Activated naive CD8-positive, alpha-beta T cell (primary cell): ENCODE results near the gene HEATR5A.
"Not testable (repeated sequence)": the region's sequence is repeated elsewhere in the genome, so short reads cannot be mapped to it uniquely, and the experiment has no call there.

Experiments used
- H3K27ac Mint-ChIP-seq: one replicate; pipeline ENCODE4 v1.8.0; 2021; ENCODE audit warnings: mixed read lengths
- H3K27me3 Mint-ChIP-seq: one replicate; pipeline ENCODE4 v1.8.0; 2021; ENCODE audit warnings: mixed read lengths
- H3K36me3 Mint-ChIP-seq: one replicate; pipeline ENCODE4 v1.8.0; 2021; ENCODE audit warnings: mixed read lengths
- H3K4me1 Mint-ChIP-seq: one replicate; pipeline ENCODE4 v1.8.0; 2021; ENCODE audit warnings: low read depth, mixed read lengths
- H3K4me3 Mint-ChIP-seq: one replicate; pipeline ENCODE4 v1.8.0; 2021; ENCODE audit warnings: mild to moderate bottlenecking, mixed read lengths
- H3K9me3 Mint-ChIP-seq: one replicate; pipeline ENCODE4 v1.8.0; 2021; ENCODE audit warnings: low read depth, mixed read lengths

HEATR5A gene

DNA sequence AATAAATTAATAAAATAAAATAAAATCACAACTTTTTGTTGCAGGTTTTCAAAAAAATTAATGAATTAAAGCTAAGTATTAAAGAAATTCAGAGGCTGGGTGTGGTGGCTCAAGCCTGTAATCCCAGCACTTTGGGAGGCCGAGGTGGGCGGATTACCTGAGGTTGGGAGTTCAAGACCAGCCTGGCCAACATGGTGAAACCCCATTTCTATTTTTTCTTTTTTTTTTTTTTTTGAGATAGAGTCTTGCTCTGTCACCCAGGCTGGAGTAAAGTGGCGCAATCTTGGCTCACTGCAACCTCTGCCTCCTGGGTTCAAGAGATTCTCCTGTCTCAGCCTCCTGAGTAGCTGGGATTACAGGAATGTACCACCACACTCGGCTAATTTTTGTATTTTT, 161.3 kb downstream of the HEATR5A start:
- H3K27ac Mint-ChIP-seq, H3K27me3 Mint-ChIP-seq, H3K4me3 Mint-ChIP-seq, H3K4me1 Mint-ChIP-seq, H3K9me3 Mint-ChIP-seq, H3K36me3 Mint-ChIP-seq: not testable (repeated sequence)

DNA sequence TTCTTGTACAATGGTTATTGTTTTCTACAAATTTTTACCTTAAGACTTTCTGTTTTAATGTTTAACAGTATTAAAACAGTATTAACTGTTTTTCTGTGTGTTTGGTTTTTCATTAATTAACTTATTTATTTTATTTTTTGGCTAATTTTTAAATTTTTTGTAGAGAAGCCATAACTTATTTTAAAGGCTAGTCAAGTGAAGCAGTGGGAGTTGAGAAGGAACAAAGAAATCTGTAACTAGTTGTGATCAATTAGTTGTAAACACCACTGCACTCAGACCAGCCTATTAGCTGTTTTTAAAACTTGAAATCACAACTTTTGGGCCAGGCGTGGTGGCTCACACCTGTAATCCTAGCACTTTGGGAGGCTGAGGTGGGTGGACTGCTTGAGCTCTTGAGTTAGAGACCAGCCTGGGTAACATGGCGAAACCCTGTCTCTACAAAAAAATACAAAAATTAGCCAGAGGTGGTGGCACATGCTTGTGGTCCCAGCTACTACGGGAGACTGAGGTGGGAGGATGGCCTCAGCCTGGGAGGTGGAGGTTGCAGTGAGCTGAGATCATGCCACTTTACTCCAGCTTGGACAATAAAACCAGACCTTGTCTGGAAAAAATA, 161.8 kb downstream of the HEATR5A start:
- Mint-ChIP-seq H3K36me3 (no peaks in the 10 kb centered on the region), H3K4me1 (no peaks in the 10 kb centered on the region), H3K9me3 (no peaks in the 10 kb centered on the region), H3K4me3 (no peak overlapping the region), H3K27me3 (no peaks in the 10 kb centered on the region), H3K27ac (no peak overlapping the region)

DNA sequence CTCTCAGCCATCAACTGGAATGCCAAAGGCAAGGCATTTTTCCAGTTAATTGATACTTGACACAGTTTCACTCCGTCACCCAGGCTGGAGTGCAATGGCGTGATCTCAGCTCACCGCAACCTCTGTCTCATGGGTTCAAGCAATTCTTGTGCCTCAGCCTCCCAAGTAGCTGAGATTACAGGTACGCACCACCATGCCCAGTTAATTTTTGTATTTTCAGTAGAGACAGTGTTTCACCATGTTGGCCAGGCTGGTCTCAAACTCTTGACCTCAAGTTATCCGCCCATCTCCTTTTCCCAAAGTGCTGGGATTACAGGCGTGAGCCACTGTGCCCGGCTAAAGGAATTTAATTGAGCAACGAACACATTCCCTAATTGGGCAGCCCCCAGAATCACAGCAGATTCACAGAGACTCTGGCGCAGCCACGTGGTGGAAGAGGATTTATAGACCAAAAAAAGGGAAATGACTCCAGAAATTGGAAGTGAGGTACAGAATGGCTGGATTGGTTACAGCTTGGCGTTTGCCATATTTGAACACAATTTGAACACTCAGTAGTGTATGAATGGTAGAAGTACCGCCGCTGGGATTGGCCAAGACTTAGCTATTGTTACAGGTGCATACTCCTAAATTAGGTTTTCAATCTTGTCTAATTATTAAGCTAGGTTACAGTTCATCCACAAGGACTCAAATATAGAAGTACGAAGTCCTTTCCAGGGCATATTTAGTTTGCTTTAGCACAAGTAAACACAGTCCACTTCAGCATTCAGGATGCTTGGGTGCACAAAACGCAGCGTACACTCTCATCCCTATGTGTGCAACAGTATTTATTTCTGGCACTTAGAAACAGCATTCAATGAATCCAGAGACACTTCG, 162.6 kb downstream of the HEATR5A start:
- H3K27me3 Mint-ChIP-seq, H3K9me3 Mint-ChIP-seq, H3K27ac Mint-ChIP-seq, H3K36me3 Mint-ChIP-seq, H3K4me3 Mint-ChIP-seq, H3K4me1 Mint-ChIP-seq: not testable (repeated sequence)

DNA sequence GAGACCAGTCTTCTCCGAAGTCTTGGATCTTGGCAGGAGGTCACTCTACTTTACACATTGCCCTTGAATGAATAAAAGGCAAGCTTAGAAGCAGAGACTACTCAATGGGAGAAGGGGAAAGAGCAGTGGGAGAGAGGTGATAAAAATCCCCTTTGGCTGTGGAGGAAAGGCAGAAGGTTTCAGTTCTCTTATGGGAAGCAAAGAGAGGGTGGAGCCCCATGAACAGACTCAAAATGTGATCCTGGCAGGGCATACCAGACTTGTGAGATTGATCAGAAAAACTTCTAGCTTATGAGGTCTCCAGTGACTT, 163.2 kb downstream of the HEATR5A start:
- no peaks in the 10 kb centered on the region for H3K4me1 Mint-ChIP-seq
- H3K9me3 Mint-ChIP-seq = no peaks in the 10 kb centered on the region
- no peaks in the 10 kb centered on the region for H3K36me3 Mint-ChIP-seq
- H3K27ac Mint-ChIP-seq = no peak overlapping the region
- H3K27me3 Mint-ChIP-seq = no peaks in the 10 kb centered on the region
- no peak overlapping the region for H3K4me3 Mint-ChIP-seq

DNA sequence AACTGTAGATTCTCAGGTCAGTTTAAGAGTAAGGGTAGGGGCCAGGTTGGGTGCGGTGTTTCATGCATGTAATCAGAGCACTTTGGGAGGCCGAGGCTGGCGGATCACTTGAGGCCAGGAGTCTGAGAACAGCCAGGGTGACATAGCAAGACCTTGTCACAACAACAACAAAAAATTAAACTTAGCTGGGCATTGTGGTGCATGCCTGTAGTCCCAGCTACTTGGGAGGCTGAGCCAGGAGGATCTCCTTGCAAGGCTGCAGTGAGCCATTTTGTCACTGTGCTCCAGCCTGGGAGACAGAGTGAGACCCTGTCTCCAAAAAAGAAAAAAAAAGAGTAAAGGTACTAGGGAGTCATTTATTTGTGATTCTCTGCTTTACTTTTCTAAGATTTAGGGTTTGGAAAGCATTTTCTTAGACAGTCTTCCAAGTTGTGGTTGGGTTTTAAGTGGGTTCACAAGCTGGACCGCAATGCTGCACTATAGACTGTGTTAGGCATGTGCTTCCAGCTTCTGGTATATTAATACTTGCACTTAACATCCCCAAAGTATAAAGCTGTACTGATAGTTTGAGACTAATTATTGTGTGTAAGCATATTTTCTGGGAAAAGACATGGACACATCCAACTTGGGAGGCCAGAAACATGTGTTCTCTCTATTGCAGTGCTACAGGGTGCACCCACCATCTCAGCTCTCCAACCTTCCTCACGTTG, 163.7 kb downstream of the HEATR5A start:
- no peaks in the 10 kb centered on the region for H3K36me3 Mint-ChIP-seq
- no peaks in the 10 kb centered on the region for H3K9me3 Mint-ChIP-seq
- H3K27ac Mint-ChIP-seq = no peak overlapping the region
- no peaks in the 10 kb centered on the region for H3K27me3 Mint-ChIP-seq
- H3K4me1 Mint-ChIP-seq = no peaks in the 10 kb centered on the region
- H3K4me3 Mint-ChIP-seq = no peak overlapping the region

DNA sequence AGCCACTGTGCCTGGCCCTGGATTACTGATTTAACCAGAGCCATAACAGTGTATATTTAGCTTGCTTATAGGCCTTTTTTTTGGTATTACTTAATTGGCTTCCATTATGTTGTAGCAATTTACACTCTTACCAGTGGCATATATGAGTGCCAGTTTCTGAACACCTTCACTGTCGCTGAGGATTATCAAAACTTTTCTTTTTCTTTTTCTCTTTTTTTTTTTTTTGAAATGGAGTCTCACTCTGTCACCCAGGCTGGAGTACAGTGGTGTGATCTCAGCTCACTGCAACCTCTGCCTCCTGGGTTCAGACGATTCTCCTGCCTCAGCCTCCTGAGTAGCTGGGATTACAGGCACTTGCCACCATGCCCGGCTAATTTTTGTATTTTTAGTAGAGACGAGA, 164.4 kb downstream of the HEATR5A start:
- not testable (repeated sequence) for H3K4me3 Mint-ChIP-seq, H3K27ac Mint-ChIP-seq, H3K9me3 Mint-ChIP-seq, H3K36me3 Mint-ChIP-seq, H3K27me3 Mint-ChIP-seq, H3K4me1 Mint-ChIP-seq

DNA sequence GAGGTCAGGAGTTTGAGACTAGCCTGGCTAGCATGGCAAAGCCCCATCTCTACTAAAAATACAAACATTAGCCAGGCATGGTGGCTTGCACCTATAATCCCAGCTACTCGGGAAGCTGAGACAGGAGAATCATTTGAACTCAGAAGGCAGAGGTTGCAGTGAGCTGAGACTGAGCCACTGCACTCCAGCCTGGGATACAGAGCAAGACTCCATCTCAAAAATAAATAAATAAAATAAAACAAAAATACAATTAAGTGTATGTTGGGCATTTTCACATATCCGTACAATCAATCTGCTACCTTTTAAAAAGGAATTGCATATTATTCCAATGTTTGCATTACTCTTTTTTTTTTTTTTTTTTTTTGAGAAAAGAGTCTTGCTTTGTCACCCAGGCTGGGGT, 165.1 kb downstream of the HEATR5A start:
- H3K4me1 Mint-ChIP-seq = no peaks in the 10 kb centered on the region
- H3K27me3 Mint-ChIP-seq = no peaks in the 10 kb centered on the region
- H3K36me3 Mint-ChIP-seq = no peaks in the 10 kb centered on the region
- no peak overlapping the region for H3K4me3 Mint-ChIP-seq
- no peaks in the 10 kb centered on the region for H3K9me3 Mint-ChIP-seq
- no peak overlapping the region for H3K27ac Mint-ChIP-seq

DNA sequence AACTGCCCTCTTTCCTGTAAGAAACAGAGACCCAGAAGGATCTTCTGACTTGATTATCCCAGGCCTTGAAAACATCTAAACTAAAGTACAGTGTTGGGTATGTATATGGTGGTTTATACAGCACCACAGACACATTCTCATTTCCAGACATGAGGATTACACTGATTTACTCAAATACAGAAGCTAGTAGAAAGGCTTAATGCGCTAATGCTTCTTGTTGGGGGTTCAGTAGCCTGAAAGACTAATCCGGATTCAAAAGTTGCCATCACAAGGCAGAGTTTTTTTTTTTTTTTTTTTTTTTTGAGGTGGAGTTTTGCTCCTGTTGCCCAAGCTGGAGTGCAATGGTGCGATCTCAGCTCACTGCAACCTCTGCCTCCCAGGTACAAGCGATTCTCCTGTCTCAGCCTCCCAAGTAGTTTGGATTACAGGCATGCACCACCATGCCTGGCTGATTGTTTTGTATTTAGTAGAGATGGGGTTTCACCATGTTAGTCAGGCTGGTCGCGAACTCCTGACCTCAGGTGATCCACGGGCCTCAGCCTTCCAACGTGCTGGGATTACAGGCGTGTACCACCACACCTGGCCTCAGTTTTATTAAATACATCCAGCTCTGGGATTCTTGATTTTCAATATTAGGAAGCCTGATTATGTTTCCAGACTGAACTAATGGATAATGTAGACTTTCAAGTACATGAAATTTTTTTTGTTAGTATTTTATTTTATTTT, 166.4 kb downstream of the HEATR5A start:
- Mint-ChIP-seq H3K27me3 (no peaks in the 10 kb centered on the region), H3K27ac (no peak overlapping the region), H3K9me3 (no peaks in the 10 kb centered on the region), H3K36me3 (no peaks in the 10 kb centered on the region), H3K4me1 (no peaks in the 10 kb centered on the region), H3K4me3 (no peak overlapping the region)

DNA sequence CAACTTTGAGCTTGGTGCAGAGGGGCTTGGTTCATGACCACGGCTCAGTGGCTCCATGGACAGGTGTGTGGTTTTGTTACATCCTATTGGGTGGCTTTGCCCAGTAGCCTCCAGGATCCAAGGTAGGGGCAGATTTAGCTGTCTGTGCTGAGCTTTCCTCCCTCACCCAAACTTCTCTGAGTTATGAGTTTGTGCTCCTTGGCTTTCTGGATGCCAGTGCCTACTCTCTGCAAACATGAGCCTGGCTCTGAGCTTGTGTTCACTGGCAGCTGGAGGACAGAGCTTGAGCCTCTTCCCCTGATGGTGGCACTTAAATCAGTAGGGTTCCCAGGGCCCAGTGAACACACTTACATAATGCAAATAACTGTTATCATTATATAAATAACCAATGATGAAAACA, 167.5 kb downstream of the HEATR5A start:
- no peaks in the 10 kb centered on the region for H3K9me3 Mint-ChIP-seq
- no peak overlapping the region for H3K4me3 Mint-ChIP-seq
- no peak overlapping the region for H3K27ac Mint-ChIP-seq
- no peaks in the 10 kb centered on the region for H3K27me3 Mint-ChIP-seq
- H3K36me3 Mint-ChIP-seq = no peaks in the 10 kb centered on the region
- H3K4me1 Mint-ChIP-seq = no peaks in the 10 kb centered on the region

DNA sequence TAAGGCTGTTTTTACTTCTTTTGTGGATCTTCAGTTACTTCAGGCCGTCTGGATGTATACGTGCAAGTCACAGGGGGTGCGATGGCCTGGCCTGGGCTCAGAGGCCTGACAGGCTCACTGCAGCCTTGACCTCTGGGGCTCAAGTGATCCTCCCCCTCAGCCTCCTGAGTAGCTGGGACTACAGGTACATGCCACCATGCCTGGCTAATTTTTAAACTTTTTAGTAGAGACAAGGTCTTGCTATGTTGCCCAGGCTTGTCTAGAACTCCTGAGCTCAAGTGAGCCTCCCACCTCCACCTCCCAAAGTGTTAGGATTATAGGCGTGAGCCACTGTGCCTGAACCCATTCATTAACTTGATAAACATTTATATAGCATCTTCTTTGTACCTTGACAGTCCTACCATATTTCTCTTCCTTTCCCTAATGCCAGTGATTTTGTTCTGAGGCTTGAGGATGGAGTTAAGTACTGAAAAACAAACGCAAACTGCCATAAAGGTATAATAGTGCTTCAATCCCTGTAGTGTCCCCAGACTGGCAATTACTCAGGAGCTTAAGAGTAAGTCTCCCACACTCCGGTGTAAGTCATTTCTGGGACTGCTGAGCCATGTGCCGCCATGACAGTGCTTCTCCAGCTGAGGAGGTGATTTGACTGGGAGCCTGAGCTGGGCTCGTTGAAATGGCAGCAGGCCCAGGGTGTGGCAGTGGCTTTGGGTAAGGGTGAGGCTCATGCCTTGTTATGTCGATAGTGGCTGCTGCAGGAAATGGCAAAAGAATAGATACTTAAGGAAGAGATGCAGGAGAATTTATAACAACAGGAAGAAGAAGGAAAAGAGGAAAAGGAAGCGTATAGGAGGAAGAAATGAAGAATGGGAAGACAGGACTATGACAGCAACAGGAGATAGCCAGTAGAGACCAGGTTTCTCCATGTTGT, 169.1 kb downstream of the HEATR5A start:
- Mint-ChIP-seq H3K27me3 (no peaks in the 10 kb centered on the region), H3K4me3 (no peak overlapping the region), H3K4me1 (no peaks in the 10 kb centered on the region), H3K9me3 (no peaks in the 10 kb centered on the region), H3K36me3 (no peaks in the 10 kb centered on the region), H3K27ac (no peak overlapping the region)

DNA sequence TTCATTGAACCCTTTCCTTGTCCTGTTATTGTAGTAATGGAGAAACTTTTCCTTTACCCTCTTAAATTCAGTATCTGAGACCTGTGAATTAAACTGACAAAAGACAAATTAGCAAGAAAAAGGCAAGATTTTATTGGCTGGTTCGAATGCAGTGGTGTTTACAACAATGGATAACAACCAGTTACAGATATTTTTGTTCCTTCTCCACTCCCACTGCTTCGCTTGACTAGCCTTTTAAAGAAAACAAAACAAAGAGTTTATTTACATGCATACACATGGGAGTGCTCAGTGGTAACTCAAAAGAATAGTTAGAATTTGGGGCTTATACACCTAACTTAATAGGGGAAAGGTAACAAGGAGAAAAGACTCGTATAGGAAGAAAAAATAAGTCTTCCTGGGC, 175.7 kb downstream of the HEATR5A start:
- Mint-ChIP-seq H3K36me3 (no peaks in the 10 kb centered on the region), H3K4me3 (no peak overlapping the region), H3K9me3 (no peaks in the 10 kb centered on the region), H3K27me3 (no peaks in the 10 kb centered on the region), H3K27ac (no peak overlapping the region), H3K4me1 (peaks cover 12% of the 10 kb centered on the region)

DNA sequence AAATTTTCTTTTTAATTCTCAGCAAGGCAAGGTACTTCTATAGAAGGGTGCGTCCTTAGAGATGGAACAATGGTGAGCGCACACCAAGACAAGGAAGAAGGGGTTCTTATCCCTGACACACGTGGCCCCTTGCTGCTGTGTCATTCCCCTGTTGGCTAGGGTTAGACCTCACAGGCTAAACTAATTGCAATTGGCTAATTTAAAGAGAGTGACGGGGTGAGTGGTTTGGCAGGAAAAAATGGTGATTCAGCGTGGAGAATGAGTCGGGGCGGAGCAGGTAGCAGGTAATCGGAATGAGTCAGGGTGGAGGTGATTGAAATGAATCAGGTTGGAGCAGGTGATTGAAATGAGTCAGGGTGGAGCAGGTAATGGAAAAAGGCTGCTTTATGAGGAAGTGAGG, 176.5 kb downstream of the HEATR5A start:
- Mint-ChIP-seq H3K27ac (no peak overlapping the region), H3K4me3 (no peak overlapping the region), H3K36me3 (no peaks in the 10 kb centered on the region), H3K4me1 (peaks cover 16% of the 10 kb centered on the region), H3K9me3 (no peaks in the 10 kb centered on the region), H3K27me3 (no peaks in the 10 kb centered on the region)

DNA sequence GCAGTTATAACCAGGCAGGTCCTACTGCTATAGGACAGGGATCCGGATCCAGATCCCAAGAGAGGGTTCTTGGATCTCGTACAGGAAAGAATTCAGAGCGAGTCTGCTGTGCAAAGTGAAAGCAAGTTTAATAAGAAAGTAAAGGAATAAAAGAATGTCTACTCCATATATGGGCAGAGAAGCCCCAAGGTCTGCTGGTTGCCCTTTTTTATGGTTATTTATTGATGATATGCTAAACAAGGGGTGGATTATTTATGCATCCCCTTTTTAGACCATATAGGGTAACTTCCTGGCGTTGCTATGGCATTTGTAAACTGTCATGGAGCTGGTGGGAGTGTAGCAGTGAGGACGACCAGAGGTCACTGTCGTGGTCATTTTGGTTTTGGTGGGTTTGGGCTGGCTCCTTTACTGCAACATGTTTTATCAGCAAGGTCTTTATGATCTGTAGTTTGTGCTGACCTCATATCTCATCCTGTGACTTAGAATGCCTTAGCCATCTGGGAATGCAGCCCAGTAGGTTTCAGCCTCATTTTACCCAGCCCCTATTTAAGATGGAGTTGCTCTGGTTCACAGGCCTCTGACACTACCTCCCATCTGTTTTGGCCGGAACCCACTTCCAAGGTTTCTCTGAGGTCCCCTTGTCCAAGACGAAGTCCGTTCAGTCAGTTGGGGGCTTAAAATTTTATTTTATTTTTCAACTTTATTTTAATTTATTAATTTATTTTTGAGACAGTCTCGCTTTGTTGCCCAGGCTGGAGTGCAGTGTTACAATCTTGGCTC, 178.0 kb downstream of the HEATR5A start:
- H3K4me1 Mint-ChIP-seq = peaks cover 16% of the 10 kb centered on the region
- H3K4me3 Mint-ChIP-seq, H3K9me3 Mint-ChIP-seq, H3K27me3 Mint-ChIP-seq, H3K27ac Mint-ChIP-seq, H3K36me3 Mint-ChIP-seq: not testable (repeated sequence)
